H9 (cell line): Measurements from ENCODE around the gene PDE8A. TPM values are rescaled to one million over a fixed set of nuclear protein-coding genes. Genes with fewer than 3 reads are reported as not detected.

Source experiments
- DNase-seq: peaks from one replicate; pipeline ENCODE4 v3.0.0-alpha.2; 2017
- H2AFZ ChIP-seq: one replicate; pipeline ENCODE4 v1.6.1; 2013; ENCODE audit warnings: mild to moderate bottlenecking, low read length, control low read depth, moderate library complexity
- H2AK5ac ChIP-seq: 2 replicates; pipeline ENCODE4 v1.6.1; 2013; ENCODE audit warnings: low read length, control low read depth, mixed read lengths; ENCODE audit not compliant: insufficient read length
- H2BK120ac ChIP-seq: one replicate; pipeline ENCODE4 v1.6.1; 2013; ENCODE audit warnings: low read depth, mild to moderate bottlenecking, low read length, control low read depth, inconsistent platforms; ENCODE audit not compliant: poor library complexity, severe bottlenecking
- H2BK12ac ChIP-seq: 2 replicates; pipeline ENCODE4 v1.6.1; 2013; ENCODE audit warnings: low read length, control low read depth, mixed read lengths, low read depth; ENCODE audit not compliant: insufficient read length
- H2BK15ac ChIP-seq: 2 replicates; pipeline ENCODE4 v1.6.1; 2013; ENCODE audit warnings: low read depth, low read length, control low read depth
- H2BK20ac ChIP-seq: one replicate; pipeline ENCODE4 v1.6.1; 2013; ENCODE audit warnings: low read depth, mild to moderate bottlenecking, low read length, control low read depth, inconsistent platforms; ENCODE audit not compliant: poor library complexity, severe bottlenecking
- H2BK5ac ChIP-seq: 2 replicates; pipeline ENCODE4 v1.6.1; 2013; ENCODE audit warnings: low read length, control low read depth, mixed read lengths; ENCODE audit not compliant: insufficient read length
- H3K14ac ChIP-seq: 2 replicates; pipeline ENCODE4 v1.6.1; 2013; ENCODE audit warnings: low read length, control low read depth; ENCODE audit not compliant: insufficient read depth
- H3K18ac ChIP-seq: 2 replicates; pipeline ENCODE4 v1.6.1; 2013; ENCODE audit warnings: low read depth, mild to moderate bottlenecking, mixed read lengths, low read length, control low read depth; ENCODE audit not compliant: insufficient read length
- H3K23ac ChIP-seq: 2 replicates; pipeline ENCODE4 v1.6.1; 2013; ENCODE audit warnings: low read length, control low read depth, mixed read lengths, low read depth; ENCODE audit not compliant: insufficient read length
- H3K23me2 ChIP-seq: 2 replicates; pipeline ENCODE4 v1.6.1; 2013; ENCODE audit warnings: low read depth, mild to moderate bottlenecking, mixed read lengths, low read length, control low read depth; ENCODE audit not compliant: insufficient read length, poor library complexity, severe bottlenecking
- H3K27ac ChIP-seq: 2 replicates; pipeline ENCODE4 v1.5.1; 2013; ENCODE audit warnings: low read length, control low read depth, mixed read lengths, low read depth; ENCODE audit not compliant: insufficient read length
- H3K27me3 ChIP-seq: 2 replicates; pipeline ENCODE4 v1.6.1; 2013; ENCODE audit warnings: low read length, control low read depth, inconsistent platforms; ENCODE audit not compliant: insufficient read depth
- H3K4ac ChIP-seq: 2 replicates; pipeline ENCODE4 v1.6.1; 2013; ENCODE audit warnings: low read depth, mild to moderate bottlenecking, control low read depth, inconsistent platforms, low read length, moderate library complexity
- H3K4me1 ChIP-seq: 2 replicates; pipeline ENCODE4 v1.6.1; 2013; ENCODE audit warnings: low read length, control low read depth, inconsistent platforms; ENCODE audit not compliant: insufficient read depth
- H3K4me2 ChIP-seq: 2 replicates; pipeline ENCODE4 v1.6.1; 2013; ENCODE audit warnings: low read length, control low read depth, mixed read lengths; ENCODE audit not compliant: insufficient read length, insufficient read depth
- H3K56ac ChIP-seq: 2 replicates; pipeline ENCODE4 v1.6.1; 2013; ENCODE audit warnings: low read depth, mild to moderate bottlenecking, mixed read lengths, low read length, control low read depth; ENCODE audit not compliant: insufficient read length
- H3K79me1 ChIP-seq: 2 replicates; pipeline ENCODE4 v1.6.1; 2013; ENCODE audit warnings: low read depth, mild to moderate bottlenecking, moderate library complexity, low read length, control low read depth, inconsistent platforms; ENCODE audit not compliant: insufficient read depth, poor library complexity, severe bottlenecking
- H3K79me2 ChIP-seq: 2 replicates; pipeline ENCODE4 v1.6.1; 2013; ENCODE audit warnings: low read length, control low read depth, inconsistent platforms; ENCODE audit not compliant: insufficient read depth
- H3K9ac ChIP-seq: 2 replicates; pipeline ENCODE4 v1.6.1; 2013; ENCODE audit warnings: low read length, control low read depth, mixed read lengths; ENCODE audit not compliant: insufficient read length; ENCODE audit errors: extremely low read depth
- H3K9me3 ChIP-seq: one replicate; pipeline ENCODE4 v1.6.1; 2013; ENCODE audit warnings: low read depth, low read length, inconsistent platforms; ENCODE audit not compliant: control insufficient read depth
- H3T11ph ChIP-seq: one replicate; pipeline ENCODE4 v1.6.1; 2013; ENCODE audit warnings: mild to moderate bottlenecking, low read length, control low read depth, inconsistent platforms
- H4K20me1 ChIP-seq: one replicate; pipeline ENCODE4 v1.6.1; 2013; ENCODE audit not compliant: control insufficient read depth, insufficient read length, insufficient read depth
- H4K5ac ChIP-seq: 2 replicates; pipeline ENCODE4 v1.6.1; 2013; ENCODE audit warnings: low read depth, mild to moderate bottlenecking, mixed read lengths, low read length, control low read depth; ENCODE audit not compliant: insufficient read length
- H4K8ac ChIP-seq: replicated peaks from 2 replicates; pipeline ENCODE4 v1.6.1; 2013; ENCODE audit warnings: low read length, control low read depth, mixed read lengths, low read depth; ENCODE audit not compliant: insufficient read length
- H4K91ac ChIP-seq: 2 replicates; pipeline ENCODE4 v1.6.1; 2013; ENCODE audit warnings: low read depth, mild to moderate bottlenecking, moderate library complexity, mixed read lengths, low read length, control low read depth; ENCODE audit not compliant: insufficient read length
- H3K27ac Mint-ChIP-seq, 3 experiments: 2 replicates in 2 of 3; 3 replicates in 1 of 3; pipeline ENCODE4 v1.8.0; 2020 to 2021; ENCODE audit warnings: mixed read lengths in 3 of 3, mild to moderate bottlenecking in 1 of 3, moderate library complexity in 1 of 3
- H3K27me3 Mint-ChIP-seq: 2 replicates; pipeline ENCODE4 v1.8.0; 2021; ENCODE audit warnings: low read depth, mild to moderate bottlenecking, moderate library complexity, mixed read lengths
- H3K36me3 Mint-ChIP-seq, 3 experiments: 2 replicates in 2 of 3; 3 replicates in 1 of 3; pipeline ENCODE4 v1.8.0; 2020 to 2021; ENCODE audit warnings: low read depth in 3 of 3, mixed read lengths in 3 of 3; ENCODE audit not compliant: insufficient read depth in 1 of 3
- H3K4me1 Mint-ChIP-seq, 2 experiments: 2 replicates each; pipeline ENCODE4 v1.8.0; 2020; ENCODE audit warnings: mixed read lengths in 2 of 2
- H3K4me3 Mint-ChIP-seq, 2 experiments: 2 replicates in 1 of 2; 3 replicates in 1 of 2; pipeline ENCODE4 v1.8.0; 2020 to 2021; ENCODE audit warnings: mild to moderate bottlenecking in 2 of 2, mixed read lengths in 2 of 2, moderate library complexity in 1 of 2
- H3K9me3 Mint-ChIP-seq, 2 experiments: 2 replicates in 1 of 2; 3 replicates in 1 of 2; pipeline ENCODE4 v1.8.0; 2020; ENCODE audit warnings: mild to moderate bottlenecking in 2 of 2, mixed read lengths in 2 of 2, moderate library complexity in 1 of 2
- WGBS: extraction: QIAGEN DNeasy Blood & Tissue Kit; methylation state at CpG from one replicate; pipeline ENCODE4 v1.1.7; 2013; ENCODE audit warnings: missing lambda C conversion rate, low lambda C conversion rate, mixed read lengths; ENCODE audit not compliant: insufficient read length; ENCODE audit errors: extremely low coverage; 5-methylcytosine and 5-hydroxymethylcytosine counted together
- total RNA-seq: library from RNA; stranded (reverse); gene quantifications from 2 replicates; pipeline ENCODE4 v1.2.1, GENCODE V29; 2021
- TF ChIP-seq, protein P1 (sequence below): fragments of 200-600 bp; sonication (generic); conservative IDR thresholded peaks from 3 replicates; pipeline ENCODE4 v1.8.0; 2021; ENCODE audit warnings: antibody characterized with exemption, mild to moderate bottlenecking

Gene PDE8A
- total RNA-seq, 1 experiment from 2014 or later: 9.3 TPM

DNA sequence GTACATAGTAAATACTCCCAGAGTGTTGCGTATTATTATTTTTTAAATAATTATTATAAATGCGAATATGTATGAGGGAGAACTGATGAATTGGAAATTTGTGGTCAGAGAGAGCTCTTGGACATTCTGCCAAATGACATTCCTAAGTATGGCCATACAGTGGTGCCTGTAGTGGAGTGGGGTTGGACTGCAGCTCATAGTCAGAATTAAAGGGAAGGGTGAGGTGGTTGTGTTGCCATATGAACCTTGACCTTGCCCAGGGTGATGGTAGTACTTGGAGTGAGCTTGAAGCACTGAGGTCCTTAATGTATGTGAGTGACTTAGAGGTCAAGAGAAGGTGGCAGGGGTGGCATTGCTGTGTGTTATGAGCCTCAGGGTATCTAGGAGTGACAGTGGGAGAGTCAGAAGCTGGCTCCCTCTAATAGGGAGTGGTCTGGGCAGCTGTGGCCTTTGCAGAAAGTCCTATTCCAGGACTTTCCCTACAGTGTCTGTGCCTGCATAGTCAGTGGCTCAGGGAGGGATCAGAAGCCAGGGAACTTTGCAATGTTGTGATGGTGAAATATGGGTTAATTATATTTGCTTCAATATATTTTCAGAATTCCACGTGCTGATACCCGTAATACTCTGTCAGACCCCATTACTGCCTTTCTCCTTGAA is 26.2 kb downstream of the PDE8A start:
- H3K14ac ChIP-seq: no peak overlapping the region
- H3K79me1 ChIP-seq: no peaks in the 10 kb centered on the region
- H3K9me3 ChIP-seq: no peaks in the 10 kb centered on the region
- H3K4ac ChIP-seq: no peak overlapping the region
- H3K4me1 Mint-ChIP-seq: peaks cover 5 to 10% of the 10 kb centered on the region in 2 experiments; a peak in 1 of 4 replicates
- no peak overlapping the region for H3K27ac ChIP-seq
- TF ChIP-seq, protein P1, sequence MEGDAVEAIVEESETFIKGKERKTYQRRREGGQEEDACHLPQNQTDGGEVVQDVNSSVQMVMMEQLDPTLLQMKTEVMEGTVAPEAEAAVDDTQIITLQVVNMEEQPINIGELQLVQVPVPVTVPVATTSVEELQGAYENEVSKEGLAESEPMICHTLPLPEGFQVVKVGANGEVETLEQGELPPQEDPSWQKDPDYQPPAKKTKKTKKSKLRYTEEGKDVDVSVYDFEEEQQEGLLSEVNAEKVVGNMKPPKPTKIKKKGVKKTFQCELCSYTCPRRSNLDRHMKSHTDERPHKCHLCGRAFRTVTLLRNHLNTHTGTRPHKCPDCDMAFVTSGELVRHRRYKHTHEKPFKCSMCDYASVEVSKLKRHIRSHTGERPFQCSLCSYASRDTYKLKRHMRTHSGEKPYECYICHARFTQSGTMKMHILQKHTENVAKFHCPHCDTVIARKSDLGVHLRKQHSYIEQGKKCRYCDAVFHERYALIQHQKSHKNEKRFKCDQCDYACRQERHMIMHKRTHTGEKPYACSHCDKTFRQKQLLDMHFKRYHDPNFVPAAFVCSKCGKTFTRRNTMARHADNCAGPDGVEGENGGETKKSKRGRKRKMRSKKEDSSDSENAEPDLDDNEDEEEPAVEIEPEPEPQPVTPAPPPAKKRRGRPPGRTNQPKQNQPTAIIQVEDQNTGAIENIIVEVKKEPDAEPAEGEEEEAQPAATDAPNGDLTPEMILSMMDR: no peak
- H3K27me3 Mint-ChIP-seq: no peaks in the 10 kb centered on the region
- H3K27me3 ChIP-seq: no peaks in the 10 kb centered on the region
- no peak overlapping the region for H3T11ph ChIP-seq
- H3K23ac ChIP-seq: no peak overlapping the region
- 100% methylated on average over 2 of the region's 4 CpGs for WGBS
- H2BK5ac ChIP-seq: no peak overlapping the region
- no peak overlapping the region for H4K8ac ChIP-seq
- no peaks in the 10 kb centered on the region for H3K36me3 Mint-ChIP-seq
- no peak overlapping the region for H4K91ac ChIP-seq
- H3K4me3 Mint-ChIP-seq: no peak overlapping the region
- H3K23me2 ChIP-seq: no peaks in the 10 kb centered on the region
- no peak overlapping the region for H3K4me2 ChIP-seq
- H2AFZ ChIP-seq: no peak overlapping the region
- H4K20me1 ChIP-seq: no peaks in the 10 kb centered on the region
- H3K18ac ChIP-seq: no peak overlapping the region
- no peak overlapping the region for H2BK120ac ChIP-seq
- no peak overlapping the region for H2BK12ac ChIP-seq
- H4K5ac ChIP-seq: no peak overlapping the region
- no peak overlapping the region for H2BK15ac ChIP-seq
- H3K4me1 ChIP-seq: no peaks in the 10 kb centered on the region
- no peak overlapping the region for H3K9ac ChIP-seq
- H2BK20ac ChIP-seq: no peak overlapping the region
- H3K27ac Mint-ChIP-seq: peak overlapping the region in 1 of 3 experiments; percentile 84; a peak in 1 of 7 replicates
- no peak for DNase-seq
- no peak overlapping the region for H3K56ac ChIP-seq
- H2AK5ac ChIP-seq: no peak overlapping the region
- H3K9me3 Mint-ChIP-seq: no peaks in the 10 kb centered on the region
- no peaks in the 10 kb centered on the region for H3K79me2 ChIP-seq
